Measurements from ENCODE around the gene OPCML.

The OPCML gene

GRCh38 chr11:133072378-133072777, 459.9 kb downstream of the OPCML start:
- no peak for DNase-seq (ENCODE audit: low spot score)

- DNase-seq (ENCODE audit: low spot score) = no peak
These were observed 461.5 kb downstream of the OPCML start for GRCh38 chr11:133070791-133071190.

- no peak for DNase-seq (ENCODE audit: low spot score)
These were observed 462.1 kb downstream of the OPCML start for GRCh38 chr11:133070021-133070713.

GRCh38 chr11:133065847-133066485, 466.3 kb downstream of the OPCML start:
- DNase-seq (ENCODE audit: low spot score) = no peak

GRCh38 chr11:133064961-133065360, 467.3 kb downstream of the OPCML start:
- DNase-seq (ENCODE audit: low spot score) = no peak

- peak; percentile 24 for DNase-seq (ENCODE audit: low spot score)
These were observed 468.0 kb downstream of the OPCML start for GRCh38 chr11:133064152-133064877.

GRCh38 chr11:133058501-133058900, 473.8 kb downstream of the OPCML start:
- no peak for DNase-seq (ENCODE audit: low spot score)

- no peak for DNase-seq (ENCODE audit: low spot score)
These were observed 479.1 kb downstream of the OPCML start for GRCh38 chr11:133053124-133053776.

GRCh38 chr11:133052537-133052936, 479.8 kb downstream of the OPCML start:
- DNase-seq (ENCODE audit: low spot score) = no peak

GRCh38 chr11:133049244-133050019, 482.9 kb downstream of the OPCML start:
- DNase-seq (ENCODE audit: low spot score) = no peak

GRCh38 chr11:133048270-133048669, 484.0 kb downstream of the OPCML start:
- no peak for DNase-seq (ENCODE audit: low spot score)

- no peak for DNase-seq (ENCODE audit: low spot score)
These were observed 484.6 kb downstream of the OPCML start for GRCh38 chr11:133047771-133048115.

GRCh38 chr11:133047036-133047770, 485.1 kb downstream of the OPCML start:
- DNase-seq (ENCODE audit: low spot score) = no peak

- no peak for DNase-seq (ENCODE audit: low spot score)
These were observed 486.0 kb downstream of the OPCML start for GRCh38 chr11:133046252-133046651.

- DNase-seq (ENCODE audit: low spot score) = no peak
These were observed 490.1 kb downstream of the OPCML start for GRCh38 chr11:133041928-133042882.

- no peak for DNase-seq (ENCODE audit: low spot score)
These were observed 491.1 kb downstream of the OPCML start for GRCh38 chr11:133041181-133041580.

GRCh38 chr11:133040289-133040900, 491.9 kb downstream of the OPCML start:
- no peak for DNase-seq (ENCODE audit: low spot score)

GRCh38 chr11:133038850-133039249, 493.5 kb downstream of the OPCML start:
- DNase-seq (ENCODE audit: low spot score) = no peak

GRCh38 chr11:133034929-133035328, 497.4 kb downstream of the OPCML start:
- DNase-seq (ENCODE audit: low spot score) = no peak

- no peak for DNase-seq (ENCODE audit: low spot score)
These were observed 503.2 kb downstream of the OPCML start for GRCh38 chr11:133029107-133029506.

Data from HuH-7 (cell line).